HepG2 (cell line): Measurements from ENCODE around the gene DNAJC5. TPM values are rescaled to one million over a fixed set of nuclear protein-coding genes. Genes with fewer than 3 reads are reported as not detected.

Source experiments
- AGO1 ChIP-seq: fragments of 200-400 bp; formaldehyde crosslinking; IDR thresholded peaks from 2 replicates; pipeline ENCODE4 v1.6.1; 2017; ENCODE audit warnings: mild to moderate bottlenecking, low read depth, low read length, moderate library complexity; ENCODE audit not compliant: poor library complexity, severe bottlenecking
- ARID2 ChIP-seq: sonication (generic); formaldehyde crosslinking; IDR thresholded peaks from 2 replicates; pipeline ENCODE4 v1.8.1; 2022; ENCODE audit warnings: mild to moderate bottlenecking, missing genetic modification reagents, borderline replicate concordance
- FOSL1 ChIP-seq: sonication (generic); formaldehyde crosslinking; IDR thresholded peaks from 2 replicates; pipeline ENCODE4 v1.9.0; 2021; ENCODE audit warnings: missing genetic modification reagents, borderline replicate concordance
- FOXC1 ChIP-seq: sonication (generic); formaldehyde crosslinking; IDR thresholded peaks from 2 replicates; pipeline ENCODE4 v1.8.0; 2022; ENCODE audit warnings: mild to moderate bottlenecking, missing genetic modification reagents, borderline replicate concordance
- HCFC1 ChIP-seq: fragments of 150-350 bp; IDR thresholded peaks from 2 replicates; pipeline ENCODE4 v1.6.1; 2014; ENCODE audit warnings: low read depth, low read length
- HHEX ChIP-seq: IDR thresholded peaks from 2 replicates; pipeline ENCODE4 v1.6.1; 2016; ENCODE audit warnings: control low read depth
- HOXA7 ChIP-seq: sonication (generic); formaldehyde crosslinking; IDR thresholded peaks from 2 replicates; pipeline ENCODE4 v1.8.1; 2022; ENCODE audit warnings: mild to moderate bottlenecking, missing genetic modification reagents, moderate library complexity
- KAT2B ChIP-seq: fragments of 150-350 bp; IDR thresholded peaks from 2 replicates; pipeline ENCODE4 v1.6.1; 2014; ENCODE audit warnings: low read depth, low read length, borderline replicate concordance
- NFYB ChIP-seq: sonication (generic); formaldehyde crosslinking; IDR thresholded peaks from 2 replicates; pipeline ENCODE4 v1.4.0; 2020; ENCODE audit warnings: missing genetic modification reagents
- PHF20 ChIP-seq: sonication (generic); formaldehyde crosslinking; IDR thresholded peaks from 2 replicates; pipeline ENCODE4 v1.5.0; 2020; ENCODE audit warnings: mild to moderate bottlenecking, missing genetic modification reagents
- PRMT3 ChIP-seq: sonication (generic); formaldehyde crosslinking; IDR thresholded peaks from 2 replicates; pipeline ENCODE4 v1.8.1; 2022; ENCODE audit warnings: low read depth, mild to moderate bottlenecking, moderate library complexity, missing genetic modification reagents, borderline replicate concordance
- SALL2 ChIP-seq: sonication (generic); formaldehyde crosslinking; IDR thresholded peaks from 2 replicates; pipeline ENCODE4 v1.8.1; 2023; ENCODE audit warnings: mild to moderate bottlenecking, missing genetic modification reagents, inconsistent platforms
- ZFP36L2 ChIP-seq: sonication (generic); formaldehyde crosslinking; IDR thresholded peaks from 2 replicates; pipeline ENCODE4 v1.4.0; 2020; ENCODE audit warnings: missing genetic modification reagents
- ZNF253 ChIP-seq: sonication (generic); formaldehyde crosslinking; IDR thresholded peaks from 2 replicates; pipeline ENCODE4 v1.8.0; 2022; ENCODE audit warnings: mild to moderate bottlenecking, missing genetic modification reagents, borderline replicate concordance
- ZNF296 ChIP-seq: sonication (generic); formaldehyde crosslinking; conservative IDR thresholded peaks from 2 replicates; pipeline ENCODE4 v1.5.0; 2020; ENCODE audit warnings: mild to moderate bottlenecking, missing genetic modification reagents
- ZNF543 ChIP-seq: sonication (generic); formaldehyde crosslinking; IDR thresholded peaks from 2 replicates; pipeline ENCODE4 v1.4.0; 2020; ENCODE audit warnings: mild to moderate bottlenecking, missing genetic modification reagents
- ZNF777 ChIP-seq: sonication (generic); formaldehyde crosslinking; IDR thresholded peaks from 2 replicates; pipeline ENCODE4 v1.4.0; 2020; ENCODE audit warnings: missing genetic modification reagents
- ZNF839 ChIP-seq: sonication (generic); formaldehyde crosslinking; IDR thresholded peaks from 2 replicates; pipeline ENCODE4 v1.4.0; 2020; ENCODE audit warnings: missing genetic modification reagents, mild to moderate bottlenecking, borderline replicate concordance
- polyA plus RNA-seq, 8 experiments: library from polyadenylated mRNA; depleted of rRNA in 3 of 8; stranded (reverse) in 7 of 8; unstranded in 1 of 8; fragments of >200 nt; fragmentation: Illumina TruSeq in 4 of 8; extraction: Trizol in 4 of 8; gene quantifications; 2 replicates each; pipeline versions ENCODE4 v1.2.1 to v1.2.3, GENCODE V29; 2011 to 2016; ENCODE audit warnings: low read depth in 4 of 8, missing spikeins in 1 of 8, mixed read lengths in 1 of 8; ENCODE audit not compliant: insufficient read depth in 1 of 8
- total RNA-seq, 5 experiments: library from RNA; depleted of rRNA; stranded (reverse); fragments of >200 nt; fragmentation: Illumina TruSeq; extraction: Trizol; gene quantifications; 2 replicates each; pipeline ENCODE4 v1.2.3, GENCODE V29; 2016; ENCODE audit warnings: low read depth in 1 of 5
- TF ChIP-seq, protein P1 (sequence below): sonication (generic); formaldehyde crosslinking; IDR thresholded peaks from 2 replicates; pipeline ENCODE4 v1.8.0; 2022; ENCODE audit warnings: mild to moderate bottlenecking, missing genetic modification reagents, moderate library complexity
- TF ChIP-seq, protein P2 (sequence below): sonication (generic); formaldehyde crosslinking; IDR thresholded peaks from 2 replicates; pipeline ENCODE4 v1.4.0; 2020; ENCODE audit warnings: mild to moderate bottlenecking, missing genetic modification reagents
- TF ChIP-seq, protein P3 (sequence below), 2 experiments: sonication (generic) in 1 of 2; formaldehyde crosslinking in 1 of 2; IDR thresholded peaks; 2 replicates each; pipeline versions ENCODE4 v1.6.1 to v1.9.0; 2014 to 2022; ENCODE audit warnings: antibody characterized with exemption in 1 of 2, borderline replicate concordance in 1 of 2, inconsistent platforms in 1 of 2, low read depth in 1 of 2, missing genetic modification reagents in 1 of 2
- TF ChIP-seq, protein P4 (sequence below): sonication (generic); formaldehyde crosslinking; IDR thresholded peaks from 2 replicates; pipeline ENCODE4 v1.8.1; 2023; ENCODE audit warnings: mild to moderate bottlenecking, missing genetic modification reagents

The DNAJC5 gene
- total and polyA plus RNA-seq, 2 of the 13 experiments (the other 11 are each of a cell fraction or from before 2014, with no cell fraction given) = 42.8 to 64.5 TPM

DNA sequence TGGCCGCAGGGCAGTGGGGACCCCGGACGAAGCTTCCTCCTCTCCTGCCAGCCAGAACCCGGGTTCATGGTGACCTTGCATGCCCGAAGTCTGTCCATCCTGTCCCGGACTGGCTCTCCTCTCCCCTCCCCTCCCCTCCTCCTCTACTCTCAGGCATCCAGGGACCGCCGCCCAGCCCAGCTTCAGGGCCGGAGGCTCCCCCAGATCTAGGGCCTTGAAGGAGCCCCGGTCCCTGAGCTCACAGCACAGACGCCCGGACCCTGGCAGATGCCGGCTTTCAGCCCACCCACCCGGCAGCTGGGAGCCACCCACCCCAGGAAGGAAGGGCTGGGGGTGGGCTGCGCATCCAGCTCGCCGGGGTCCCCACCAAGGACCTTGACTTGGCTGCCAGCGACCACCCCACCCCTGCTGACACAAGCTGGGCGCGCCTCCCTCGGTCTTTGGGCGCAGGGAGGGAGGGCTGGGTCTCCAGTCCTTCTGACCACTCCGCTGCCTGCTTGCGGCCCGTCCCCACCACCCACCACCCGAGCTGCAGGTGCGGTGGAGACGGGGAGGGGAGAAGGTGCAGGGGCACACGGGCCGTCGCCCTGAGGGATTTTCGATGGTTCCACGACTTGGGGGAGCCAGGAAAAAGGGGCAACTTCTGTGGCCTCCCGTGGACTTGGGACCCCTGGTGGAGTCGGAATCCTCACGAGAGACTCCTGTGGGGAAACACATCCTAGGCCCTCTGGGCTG, 39.4 kb upstream of the DNAJC5 start (continued):
- no peak for TF ChIP-seq ZNF543
- no peak for TF ChIP-seq FOXC1 (CRISPR knock-in tag)
- TF ChIP-seq FOSL1 (CRISPR knock-in tag) = no peak
- no peak for TF ChIP-seq PRMT3 (CRISPR knock-in tag)
- TF ChIP-seq PHF20 (CRISPR knock-in tag) = no peak
- TF ChIP-seq ZNF253 (CRISPR knock-in tag) = no peak
- TF ChIP-seq ZNF839 (CRISPR knock-in tag) = no peak
- TF ChIP-seq, protein P1, sequence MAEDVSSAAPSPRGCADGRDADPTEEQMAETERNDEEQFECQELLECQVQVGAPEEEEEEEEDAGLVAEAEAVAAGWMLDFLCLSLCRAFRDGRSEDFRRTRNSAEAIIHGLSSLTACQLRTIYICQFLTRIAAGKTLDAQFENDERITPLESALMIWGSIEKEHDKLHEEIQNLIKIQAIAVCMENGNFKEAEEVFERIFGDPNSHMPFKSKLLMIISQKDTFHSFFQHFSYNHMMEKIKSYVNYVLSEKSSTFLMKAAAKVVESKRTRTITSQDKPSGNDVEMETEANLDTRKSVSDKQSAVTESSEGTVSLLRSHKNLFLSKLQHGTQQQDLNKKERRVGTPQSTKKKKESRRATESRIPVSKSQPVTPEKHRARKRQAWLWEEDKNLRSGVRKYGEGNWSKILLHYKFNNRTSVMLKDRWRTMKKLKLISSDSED (CRISPR knock-in tag) = no peak
- no peak for TF ChIP-seq HOXA7 (CRISPR knock-in tag)
- TF ChIP-seq HHEX (CRISPR knock-in tag) = no peak
- TF ChIP-seq AGO1 = peak; percentile 76
- 0 out of 2 replicates have a peak, but pooled peaks have one; percentile 73 for TF ChIP-seq ARID2 (CRISPR knock-in tag)
- TF ChIP-seq, protein P2, sequence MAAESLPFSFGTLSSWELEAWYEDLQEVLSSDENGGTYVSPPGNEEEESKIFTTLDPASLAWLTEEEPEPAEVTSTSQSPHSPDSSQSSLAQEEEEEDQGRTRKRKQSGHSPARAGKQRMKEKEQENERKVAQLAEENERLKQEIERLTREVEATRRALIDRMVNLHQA (CRISPR knock-in tag) = no peak
- TF ChIP-seq, protein P3, sequence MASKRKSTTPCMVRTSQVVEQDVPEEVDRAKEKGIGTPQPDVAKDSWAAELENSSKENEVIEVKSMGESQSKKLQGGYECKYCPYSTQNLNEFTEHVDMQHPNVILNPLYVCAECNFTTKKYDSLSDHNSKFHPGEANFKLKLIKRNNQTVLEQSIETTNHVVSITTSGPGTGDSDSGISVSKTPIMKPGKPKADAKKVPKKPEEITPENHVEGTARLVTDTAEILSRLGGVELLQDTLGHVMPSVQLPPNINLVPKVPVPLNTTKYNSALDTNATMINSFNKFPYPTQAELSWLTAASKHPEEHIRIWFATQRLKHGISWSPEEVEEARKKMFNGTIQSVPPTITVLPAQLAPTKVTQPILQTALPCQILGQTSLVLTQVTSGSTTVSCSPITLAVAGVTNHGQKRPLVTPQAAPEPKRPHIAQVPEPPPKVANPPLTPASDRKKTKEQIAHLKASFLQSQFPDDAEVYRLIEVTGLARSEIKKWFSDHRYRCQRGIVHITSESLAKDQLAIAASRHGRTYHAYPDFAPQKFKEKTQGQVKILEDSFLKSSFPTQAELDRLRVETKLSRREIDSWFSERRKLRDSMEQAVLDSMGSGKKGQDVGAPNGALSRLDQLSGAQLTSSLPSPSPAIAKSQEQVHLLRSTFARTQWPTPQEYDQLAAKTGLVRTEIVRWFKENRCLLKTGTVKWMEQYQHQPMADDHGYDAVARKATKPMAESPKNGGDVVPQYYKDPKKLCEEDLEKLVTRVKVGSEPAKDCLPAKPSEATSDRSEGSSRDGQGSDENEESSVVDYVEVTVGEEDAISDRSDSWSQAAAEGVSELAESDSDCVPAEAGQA (IDR thresholded peaks at IDR 0.05; ENCODE audit: low read depth) = no peak
- TF ChIP-seq, protein P3 (CRISPR knock-in tag; IDR thresholded peaks at IDR 0.05; ENCODE audit: borderline replicate concordance) = no peak
- no peak for TF ChIP-seq ZFP36L2 (CRISPR knock-in tag)
- no peak for TF ChIP-seq KAT2B
- TF ChIP-seq, protein P4, sequence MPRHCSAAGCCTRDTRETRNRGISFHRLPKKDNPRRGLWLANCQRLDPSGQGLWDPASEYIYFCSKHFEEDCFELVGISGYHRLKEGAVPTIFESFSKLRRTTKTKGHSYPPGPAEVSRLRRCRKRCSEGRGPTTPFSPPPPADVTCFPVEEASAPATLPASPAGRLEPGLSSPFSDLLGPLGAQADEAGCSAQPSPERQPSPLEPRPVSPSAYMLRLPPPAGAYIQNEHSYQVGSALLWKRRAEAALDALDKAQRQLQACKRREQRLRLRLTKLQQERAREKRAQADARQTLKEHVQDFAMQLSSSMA = 0 out of 2 replicates have a peak, but pooled peaks have one; percentile 9
- TF ChIP-seq ZNF296 = no peak
- TF ChIP-seq ZNF777 (CRISPR knock-in tag) = no peak
- no peak for TF ChIP-seq SALL2
- no peak for TF ChIP-seq HCFC1
- no peak for TF ChIP-seq NFYB (CRISPR knock-in tag)
